Measurements from ENCODE around the gene CACFD1. TPM values are rescaled to one million over a fixed set of nuclear protein-coding genes. Genes with fewer than 3 reads are reported as not detected.

CACFD1 gene
- total and polyA plus RNA-seq, 8 donors: 17.7 to 48.4 (median 26.1) TPM

DNA sequence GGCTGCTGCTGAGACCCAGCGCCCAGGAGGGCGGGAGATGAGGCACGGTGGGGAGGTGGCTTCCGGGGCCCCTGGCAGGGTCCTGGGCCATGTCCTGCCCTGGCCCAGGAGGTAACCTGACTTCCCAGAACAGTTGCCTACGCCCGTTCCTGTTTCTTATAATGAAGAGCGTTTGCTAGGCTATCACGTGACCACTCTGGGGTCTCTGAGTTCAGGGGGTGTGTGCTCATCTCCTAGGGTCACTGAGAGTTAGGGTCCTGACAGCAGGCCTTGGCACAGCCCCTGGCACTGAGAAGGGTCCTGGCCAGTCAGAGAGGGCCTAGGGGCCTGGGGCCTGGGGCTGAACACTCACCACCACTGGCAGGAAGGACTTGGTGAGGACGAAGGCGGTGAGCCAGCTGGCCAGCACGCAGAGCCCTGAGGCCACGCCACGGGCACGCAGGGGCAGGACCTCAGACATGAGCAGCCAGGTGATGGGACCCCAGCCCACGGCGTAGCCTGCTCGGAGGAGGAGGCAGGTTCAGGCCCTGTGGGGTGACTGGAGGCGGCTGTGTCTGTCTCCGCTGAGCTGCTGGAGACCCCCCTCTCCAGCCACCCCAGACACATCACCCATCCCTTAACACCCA is 13.1 kb downstream of the CACFD1 start:
- TF ChIP-seq, protein P1, sequence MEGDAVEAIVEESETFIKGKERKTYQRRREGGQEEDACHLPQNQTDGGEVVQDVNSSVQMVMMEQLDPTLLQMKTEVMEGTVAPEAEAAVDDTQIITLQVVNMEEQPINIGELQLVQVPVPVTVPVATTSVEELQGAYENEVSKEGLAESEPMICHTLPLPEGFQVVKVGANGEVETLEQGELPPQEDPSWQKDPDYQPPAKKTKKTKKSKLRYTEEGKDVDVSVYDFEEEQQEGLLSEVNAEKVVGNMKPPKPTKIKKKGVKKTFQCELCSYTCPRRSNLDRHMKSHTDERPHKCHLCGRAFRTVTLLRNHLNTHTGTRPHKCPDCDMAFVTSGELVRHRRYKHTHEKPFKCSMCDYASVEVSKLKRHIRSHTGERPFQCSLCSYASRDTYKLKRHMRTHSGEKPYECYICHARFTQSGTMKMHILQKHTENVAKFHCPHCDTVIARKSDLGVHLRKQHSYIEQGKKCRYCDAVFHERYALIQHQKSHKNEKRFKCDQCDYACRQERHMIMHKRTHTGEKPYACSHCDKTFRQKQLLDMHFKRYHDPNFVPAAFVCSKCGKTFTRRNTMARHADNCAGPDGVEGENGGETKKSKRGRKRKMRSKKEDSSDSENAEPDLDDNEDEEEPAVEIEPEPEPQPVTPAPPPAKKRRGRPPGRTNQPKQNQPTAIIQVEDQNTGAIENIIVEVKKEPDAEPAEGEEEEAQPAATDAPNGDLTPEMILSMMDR (IDR thresholded peaks at IDR 0.05): no peak
- ATAC-seq: no peak
- intact Hi-C loops (cut with DNase I): no loop called here

DNA sequence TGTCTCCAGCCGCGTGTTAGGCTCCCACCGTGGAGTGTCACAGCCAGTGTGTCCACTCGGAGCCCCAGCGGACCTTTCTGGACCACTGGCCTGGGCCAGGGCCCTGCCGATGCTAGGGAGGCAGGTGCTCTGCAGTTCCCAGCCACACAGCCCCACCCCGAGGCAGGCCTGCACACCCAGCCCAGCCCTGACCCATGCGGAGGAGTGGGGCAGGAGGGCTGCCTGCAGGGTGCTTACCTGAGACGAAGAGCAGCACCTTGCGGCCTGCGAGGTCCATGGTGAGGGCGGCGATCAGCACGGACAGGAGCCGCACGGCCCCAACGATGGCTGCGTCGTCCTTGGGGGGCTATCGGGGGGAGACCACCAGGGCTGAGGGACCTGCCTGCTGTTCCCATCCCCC is 14.0 kb downstream of the CACFD1 start:
- H3K4me3 ChIP-seq: no peak overlapping the region
- H3K27me3 ChIP-seq: peaks cover 0 to 5% of the 10 kb centered on the region in 2 donors
- no peak for ATAC-seq
- intact Hi-C loops (cut with DNase I): no loop called here
- H3K36me3 ChIP-seq: peaks cover 0 to 55% of the 10 kb centered on the region in 2 donors
- H3K9me3 ChIP-seq: no peaks in the 10 kb centered on the region
- no peak overlapping the region for H3K27ac ChIP-seq
- TF ChIP-seq, protein P1 (IDR thresholded peaks at IDR 0.05): no peak
- peak in 1 of 4 donors; percentile 66 for DNase-seq
- peaks cover 8 to 68% of the 10 kb centered on the region in 2 donors for H3K4me1 ChIP-seq

More for the DNA sequence above, 13.1 kb downstream of the CACFD1 start:
- peak in 1 of 4 donors; percentile 71 for DNase-seq
- H3K4me1 ChIP-seq: peaks cover 0 to 59% of the 10 kb centered on the region in 2 donors
- H3K9me3 ChIP-seq: no peaks in the 10 kb centered on the region
- no peaks in the 10 kb centered on the region for H3K27me3 ChIP-seq
- H3K27ac ChIP-seq: no peak overlapping the region
- no peak overlapping the region for H3K4me3 ChIP-seq
- peaks cover 0 to 61% of the 10 kb centered on the region in 2 donors for H3K36me3 ChIP-seq

DNA sequence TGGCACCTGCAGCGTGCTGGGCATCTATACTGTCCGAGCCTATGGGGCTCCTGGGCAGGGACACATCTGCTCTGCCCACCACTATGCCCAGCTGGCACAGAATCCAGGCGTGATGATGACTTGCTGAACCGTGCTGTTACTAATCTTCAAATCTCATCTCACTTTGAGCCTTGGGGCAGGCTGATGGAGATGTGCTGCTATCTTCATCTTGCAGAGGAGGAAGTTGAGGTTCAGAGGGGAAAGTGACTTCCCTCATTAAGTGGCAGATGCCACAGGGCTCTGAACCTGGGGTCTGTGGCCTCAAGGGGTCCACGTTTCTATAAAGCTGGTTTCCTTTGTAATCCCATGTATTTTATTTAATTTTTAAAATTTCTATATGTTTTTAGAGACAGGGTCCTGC is 14.4 kb downstream of the CACFD1 start:
- Histone ChIP-seq H3K4me1 (peaks cover 9 to 72% of the 10 kb centered on the region in 2 donors), H3K27me3 (peaks cover 0 to 10% of the 10 kb centered on the region in 2 donors), H3K4me3 (no peak overlapping the region), H3K9me3 (no peaks in the 10 kb centered on the region), H3K36me3 (peaks cover 0 to 51% of the 10 kb centered on the region in 2 donors), H3K27ac (no peak overlapping the region)
- intact Hi-C loops (cut with DNase I): no loop called here
- ATAC-seq: no peak
- no peak for DNase-seq
- TF ChIP-seq, protein P1 (IDR thresholded peaks at IDR 0.05): no peak

DNA sequence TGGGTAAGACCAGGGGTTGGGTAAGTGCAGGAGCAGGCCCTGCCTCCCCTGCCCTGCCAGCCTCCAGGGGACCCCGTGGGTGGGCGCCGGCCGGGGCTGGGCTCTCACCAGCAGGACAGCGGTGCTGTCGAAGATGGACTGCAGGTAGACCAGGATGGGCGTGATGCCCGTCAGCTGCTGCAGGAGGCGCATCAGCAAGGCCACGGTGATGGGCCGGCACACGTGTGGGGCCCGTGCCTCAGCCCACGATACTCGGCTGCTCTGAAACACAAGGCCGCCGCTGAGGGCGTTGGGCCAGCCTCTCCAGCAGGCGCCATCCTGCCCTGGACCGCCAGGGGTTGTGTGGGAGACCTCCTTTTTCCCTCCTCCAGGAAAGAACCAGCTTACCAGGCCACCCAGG is 15.1 kb downstream of the CACFD1 start:
- H3K27me3 ChIP-seq: peaks cover 0 to 16% of the 10 kb centered on the region in 2 donors
- H3K4me1 ChIP-seq: peaks cover 9 to 79% of the 10 kb centered on the region in 2 donors
- TF ChIP-seq, protein P1 (IDR thresholded peaks at IDR 0.05): no peak
- ATAC-seq: no peak
- H3K36me3 ChIP-seq: peaks cover 0 to 51% of the 10 kb centered on the region in 2 donors
- no peak overlapping the region for H3K27ac ChIP-seq
- H3K9me3 ChIP-seq: no peaks in the 10 kb centered on the region
- DNase-seq: peak in 1 of 4 donors; percentile 79
- intact Hi-C loops (cut with DNase I): no loop called here
- no peak overlapping the region for H3K4me3 ChIP-seq

DNA sequence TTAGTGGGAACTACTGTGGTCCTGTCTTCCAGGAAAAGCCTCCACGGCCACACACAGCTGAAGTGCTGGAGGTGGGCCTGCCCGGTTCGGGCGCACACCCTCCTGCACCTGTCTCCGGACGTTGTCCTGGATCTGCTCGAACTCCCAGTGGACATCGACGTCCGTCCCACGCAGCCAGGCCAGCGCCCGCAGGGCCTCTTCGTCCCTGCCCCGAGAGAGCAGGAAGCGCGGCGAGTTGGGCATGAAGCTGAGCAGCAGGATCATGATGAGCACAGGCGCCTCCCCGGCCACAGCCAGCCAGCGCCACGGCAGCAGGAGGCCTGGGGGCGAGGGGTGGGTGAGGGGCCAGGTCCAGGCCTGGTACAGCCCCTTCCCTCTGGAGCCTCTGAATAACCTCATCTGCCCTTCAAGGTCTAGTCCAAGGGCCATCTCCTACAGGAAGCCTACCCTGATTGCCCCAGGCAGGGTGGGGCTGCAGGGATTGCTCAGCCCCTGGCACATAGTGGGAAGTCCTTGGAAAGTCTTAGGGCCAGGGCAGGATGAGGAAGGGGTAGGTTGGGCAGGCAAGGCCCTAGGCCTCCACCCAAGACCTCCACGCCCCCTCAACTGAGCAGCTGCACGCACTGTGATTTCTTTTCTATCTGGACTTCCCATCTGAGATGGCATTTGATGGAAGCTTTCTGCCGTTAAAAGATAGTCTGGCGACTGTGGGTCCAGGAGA is 15.7 kb downstream of the CACFD1 start:
- DNase-seq (peak in 1 of 4 donors; percentile 74), ATAC-seq (no peak)
- H3K4me3 ChIP-seq: peak overlapping the region in 1 of 2 donors; percentile 70
- peak overlapping the region in 1 of 2 donors; percentile 30 for H3K27ac ChIP-seq
- TF ChIP-seq, protein P1 (IDR thresholded peaks at IDR 0.05): no peak
- peaks cover 0 to 22% of the 10 kb centered on the region in 2 donors for H3K27me3 ChIP-seq
- H3K9me3 ChIP-seq: no peaks in the 10 kb centered on the region
- intact Hi-C loops (cut with DNase I): no loop called here
- H3K36me3 ChIP-seq: peaks cover 0 to 51% of the 10 kb centered on the region in 2 donors
- H3K4me1 ChIP-seq: peaks cover 9 to 80% of the 10 kb centered on the region in 2 donors
